ENCODE data around the gene PRKCZ. TPM values are rescaled to one million over a fixed set of nuclear protein-coding genes. Genes with fewer than 3 reads are reported as not detected.
A peak's percentile ranks its signal among the peaks of the same experiment; 100 is the strongest.

PRKCZ gene
- total and polyA plus RNA-seq, 7 donors = 0.07 to 2.3 (median 0.42) TPM; not detected in 1

- Histone ChIP-seq H3K27ac (no peak overlapping the region), H3K4me1 (no peaks in the 10 kb centered on the region), H3K36me3 (ENCODE audit: insufficient read depth in 1 of 2, low read depth in 1 of 2) (no peaks in the 10 kb centered on the region), H3K9me3 (no peaks in the 10 kb centered on the region), H3K27me3 (ENCODE audit: insufficient read depth in 3 of 3, low read length in 2 of 3) (peaks cover 0 to 14% (median 0%) of the 10 kb centered on the region in 3 donors), H3K4me3 (peak overlapping the region; percentile 63)
- peak; percentile 82 for TF ChIP-seq CTCF (IDR thresholded peaks at IDR 0.05)
- peak; percentile 55 to 77 for DNase-seq
- 3 to 7% (median 4%) methylated on average over 31 of the region's 31 CpGs for WGBS, 3 donors
- ATAC-seq = peak; percentile 76 to 94 (median 81)
- intact Hi-C loops (cut with DNase I) = loop anchor here in 1 of 2 donors (2.0 to 5.0 kb wide), 2 partner anchors 42 to 72 kb away; no protein-coding TSS in a partner anchor
Observed at GRCh38 chr1:2174348-2175054, 124.3 kb downstream of the PRKCZ start.

DNA sequence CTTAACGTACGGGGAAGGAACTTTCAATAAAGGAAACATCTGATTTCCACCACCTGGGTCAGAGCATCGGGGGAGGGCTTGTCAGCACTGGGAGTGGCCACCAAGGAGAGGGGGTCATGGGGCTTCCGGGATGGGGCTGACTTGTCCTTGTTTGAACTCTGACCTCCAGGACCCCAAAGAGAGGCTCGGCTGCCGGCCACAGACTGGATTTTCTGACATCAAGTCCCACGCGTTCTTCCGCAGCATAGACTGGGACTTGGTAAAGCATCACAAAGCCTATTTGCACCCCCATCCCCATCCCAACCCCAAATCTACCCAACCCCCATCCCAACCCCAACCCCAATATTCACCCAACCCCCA, 124.8 kb downstream of the PRKCZ start:
- Histone ChIP-seq H3K36me3 (ENCODE audit: insufficient read depth in 1 of 2, low read depth in 1 of 2) (no peaks in the 10 kb centered on the region), H3K4me3 (peak overlapping the region; percentile 63), H3K4me1 (no peaks in the 10 kb centered on the region), H3K9me3 (no peaks in the 10 kb centered on the region), H3K27ac (no peak overlapping the region), H3K27me3 (ENCODE audit: insufficient read depth in 3 of 3, low read length in 2 of 3) (peaks cover 0 to 14% (median 0%) of the 10 kb centered on the region in 3 donors)
- DNase-seq = no peak
- ATAC-seq = no peak
- intact Hi-C loops (cut with DNase I) = loop anchor here in 1 of 2 donors (2.0 kb wide), 1 partner anchor 42 kb away; no protein-coding TSS in a partner anchor
- no peak for TF ChIP-seq CTCF (IDR thresholded peaks at IDR 0.05)
- 50 to 60% (median 53%) methylated on average over 9 of the region's 9 CpGs for WGBS, 3 donors

DNA sequence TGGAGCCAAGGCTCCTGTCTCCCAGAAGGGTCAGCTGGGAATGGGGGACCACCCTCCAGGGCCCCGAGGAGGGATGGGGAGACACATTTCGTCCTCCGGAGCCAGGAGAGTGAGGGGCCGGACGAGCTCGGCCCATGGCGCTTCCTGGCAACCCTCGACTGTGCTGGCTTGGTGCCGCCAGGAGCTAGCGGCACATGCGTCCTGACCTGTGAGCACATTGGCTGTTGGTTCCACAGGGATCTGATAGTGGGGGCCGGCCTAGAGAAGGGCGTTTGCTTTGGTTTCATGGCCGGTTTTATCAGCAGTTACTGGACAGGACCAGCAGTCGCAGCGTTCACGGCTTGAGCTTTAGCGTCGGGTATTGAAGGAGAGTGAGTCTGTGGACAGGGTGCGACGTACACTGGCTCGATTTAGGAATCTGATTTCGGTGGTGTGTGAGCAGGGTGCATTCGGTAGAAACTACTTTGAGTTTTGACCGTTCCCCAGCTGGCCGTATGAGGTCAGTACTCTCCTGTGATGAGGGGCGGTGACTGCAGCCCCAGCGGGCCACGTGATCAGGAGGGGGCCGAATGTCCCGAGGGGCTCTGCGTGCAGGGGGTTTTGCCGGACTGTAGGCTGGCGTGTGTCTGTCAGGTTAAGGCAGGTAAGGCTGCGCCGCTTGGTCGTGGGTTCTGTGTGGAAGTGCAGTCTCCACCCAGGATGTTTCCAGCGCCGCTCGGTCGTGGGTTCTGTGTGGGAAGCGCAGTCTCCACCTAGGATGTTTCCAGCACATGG, 125.7 kb downstream of the PRKCZ start:
- no peaks in the 10 kb centered on the region for H3K9me3 ChIP-seq
- ATAC-seq (no peak), DNase-seq (no peak)
- WGBS, 3 donors = 83 to 84% (median 83%) methylated on average over 42 of the region's 42 CpGs
- no peaks in the 10 kb centered on the region for H3K4me1 ChIP-seq
- intact Hi-C loops (cut with DNase I) = loop anchor here in 1 of 2 donors (2.0 kb wide), 1 partner anchor 43 kb away; no protein-coding TSS in a partner anchor
- H3K4me3 ChIP-seq = no peak overlapping the region
- H3K27ac ChIP-seq = no peak overlapping the region
- no peaks in the 10 kb centered on the region for H3K36me3 ChIP-seq (ENCODE audit: insufficient read depth in 1 of 2, low read depth in 1 of 2)
- no peak for TF ChIP-seq CTCF (IDR thresholded peaks at IDR 0.05)
- peaks cover 0 to 14% (median 0%) of the 10 kb centered on the region in 3 donors for H3K27me3 ChIP-seq (ENCODE audit: insufficient read depth in 3 of 3, low read length in 2 of 3)

DNA sequence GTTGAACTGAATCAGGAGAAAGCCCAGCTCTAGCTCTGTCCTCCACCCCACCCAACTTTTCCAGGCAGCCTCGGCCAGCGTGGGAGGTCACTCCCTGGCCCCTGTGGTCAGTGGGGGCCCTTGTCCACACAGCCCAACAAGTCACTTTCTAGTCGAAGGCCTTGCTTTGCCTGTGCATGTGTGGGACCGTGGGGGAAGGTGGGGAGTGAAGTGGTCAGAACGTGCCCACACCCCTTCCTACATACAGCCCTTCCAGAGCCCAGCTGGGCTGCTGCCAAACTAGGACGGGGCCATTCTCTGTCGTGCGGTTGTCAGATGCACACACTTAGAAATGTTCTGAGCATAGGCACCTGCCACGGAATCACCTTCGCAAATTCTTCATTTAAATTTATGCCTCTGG, 126.4 kb downstream of the PRKCZ start:
- WGBS, 3 donors = 64 to 72% (median 68%) methylated on average over 10 of the region's 10 CpGs
- no peaks in the 10 kb centered on the region for H3K4me1 ChIP-seq
- TF ChIP-seq CTCF (IDR thresholded peaks at IDR 0.05) = no peak
- H3K4me3 ChIP-seq = no peak overlapping the region
- peaks cover 0 to 14% (median 0%) of the 10 kb centered on the region in 3 donors for H3K27me3 ChIP-seq (ENCODE audit: insufficient read depth in 3 of 3, low read length in 2 of 3)
- intact Hi-C loops (cut with DNase I) = no loop called here
- H3K27ac ChIP-seq = no peak overlapping the region
- ATAC-seq = no peak
- no peak for DNase-seq
- no peaks in the 10 kb centered on the region for H3K36me3 ChIP-seq (ENCODE audit: insufficient read depth in 1 of 2, low read depth in 1 of 2)
- H3K9me3 ChIP-seq = no peaks in the 10 kb centered on the region

Data from psoas muscle (tissue), 8 donors.